ENCODE measurements around the gene PSIP1.
A peak's percentile ranks its signal among the peaks of the same experiment; 100 is the strongest.
"Not testable (repeated sequence)": the region's sequence is repeated elsewhere in the genome, so short reads cannot be mapped to it uniquely, and the experiment has no call there.

Gene PSIP1

DNA sequence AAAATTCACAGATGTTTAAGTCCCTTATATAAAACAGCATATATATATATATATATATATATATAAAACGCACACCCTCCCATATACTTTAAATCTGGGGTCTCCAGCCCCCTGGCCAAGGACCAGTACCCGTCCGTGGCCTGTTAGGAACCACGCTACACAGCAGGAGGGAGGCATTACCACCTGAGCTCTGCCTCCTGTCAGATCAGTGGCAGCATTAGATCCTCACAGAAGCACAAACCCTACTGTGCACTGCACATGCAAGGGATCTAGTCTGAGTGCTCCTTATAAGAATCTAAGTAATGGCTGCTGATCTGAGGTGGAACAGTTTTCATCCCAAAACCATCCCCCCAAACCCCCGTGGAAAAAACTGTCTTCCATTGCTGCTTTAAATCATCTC is 9.0 kb downstream of the PSIP1 start:
- no peak for DNase-seq (ENCODE audit: low spot score)

DNA sequence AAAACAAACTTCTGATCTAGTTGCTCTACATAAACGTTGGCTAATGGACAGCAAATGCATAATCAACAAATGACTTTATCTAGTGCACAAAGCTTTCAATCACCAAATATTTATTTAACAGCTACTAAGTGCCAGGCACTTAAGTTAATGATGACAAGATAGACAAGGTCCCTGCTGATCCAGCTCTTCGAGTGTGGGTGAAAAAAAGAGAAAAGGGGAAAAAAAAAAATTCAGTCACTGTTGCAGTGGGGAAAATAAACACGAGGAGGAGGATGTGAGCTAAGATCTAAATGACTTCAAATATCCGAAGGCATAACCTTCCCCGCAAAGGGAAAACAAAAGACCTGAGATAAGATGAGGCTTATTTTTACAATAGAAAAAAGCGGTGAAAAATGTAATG is 9.6 kb downstream of the PSIP1 start:
- no peak for DNase-seq (ENCODE audit: low spot score)

DNA sequence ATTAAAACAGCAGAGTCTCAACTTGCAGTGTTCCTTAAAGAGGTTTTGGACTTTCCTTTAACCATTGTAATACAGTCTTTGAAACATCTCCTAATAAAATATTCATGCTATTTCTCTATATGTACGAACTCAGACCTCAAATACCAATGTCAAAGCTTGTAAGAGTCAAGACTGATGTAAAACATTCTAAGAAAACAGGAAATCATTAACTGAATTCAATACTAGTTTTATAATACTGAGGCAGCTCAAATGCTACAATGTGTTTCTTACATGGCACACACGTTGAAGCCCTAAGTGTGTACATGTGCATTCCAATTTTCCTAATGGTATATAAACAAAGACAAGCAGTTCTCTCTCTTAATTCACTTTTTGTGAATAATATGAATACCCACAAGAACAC is 11.6 kb downstream of the PSIP1 start:
- DNase-seq (ENCODE audit: low spot score), result no peak

DNA sequence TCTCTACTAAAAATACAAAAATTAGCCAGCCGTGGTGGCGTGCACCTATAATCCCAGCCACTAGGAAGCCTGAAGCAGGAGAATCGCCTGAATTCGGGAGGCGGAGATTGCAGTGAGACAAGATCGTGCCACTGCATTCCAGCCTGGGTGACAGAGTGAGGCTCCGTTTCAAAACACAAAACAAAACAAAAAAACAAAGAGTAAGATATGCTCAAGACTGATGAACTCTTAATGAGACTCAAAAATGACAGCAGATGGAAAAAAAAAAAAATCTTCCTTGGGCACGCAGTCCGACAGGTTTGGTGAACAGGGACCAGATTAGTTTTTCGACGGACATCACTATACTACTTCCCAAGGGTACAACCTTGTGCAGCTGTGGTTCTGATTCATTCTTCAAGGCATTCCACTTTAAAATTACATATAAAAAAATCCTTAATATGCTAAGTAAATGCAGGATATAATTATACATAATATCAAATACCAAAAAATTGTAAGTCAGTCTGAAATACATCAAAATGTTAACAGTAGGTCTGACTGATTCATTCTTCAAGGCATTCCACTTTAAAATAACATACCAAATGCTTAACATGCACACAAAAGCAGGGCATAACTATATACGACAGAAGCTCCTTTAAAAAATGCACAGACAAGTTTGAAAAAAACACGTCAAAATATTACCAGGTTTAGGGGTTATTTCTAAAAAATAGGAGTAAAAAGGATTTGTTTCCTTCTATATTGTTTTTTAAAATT is 12.3 kb downstream of the PSIP1 start:
- no peak for DNase-seq (ENCODE audit: low spot score)

DNA sequence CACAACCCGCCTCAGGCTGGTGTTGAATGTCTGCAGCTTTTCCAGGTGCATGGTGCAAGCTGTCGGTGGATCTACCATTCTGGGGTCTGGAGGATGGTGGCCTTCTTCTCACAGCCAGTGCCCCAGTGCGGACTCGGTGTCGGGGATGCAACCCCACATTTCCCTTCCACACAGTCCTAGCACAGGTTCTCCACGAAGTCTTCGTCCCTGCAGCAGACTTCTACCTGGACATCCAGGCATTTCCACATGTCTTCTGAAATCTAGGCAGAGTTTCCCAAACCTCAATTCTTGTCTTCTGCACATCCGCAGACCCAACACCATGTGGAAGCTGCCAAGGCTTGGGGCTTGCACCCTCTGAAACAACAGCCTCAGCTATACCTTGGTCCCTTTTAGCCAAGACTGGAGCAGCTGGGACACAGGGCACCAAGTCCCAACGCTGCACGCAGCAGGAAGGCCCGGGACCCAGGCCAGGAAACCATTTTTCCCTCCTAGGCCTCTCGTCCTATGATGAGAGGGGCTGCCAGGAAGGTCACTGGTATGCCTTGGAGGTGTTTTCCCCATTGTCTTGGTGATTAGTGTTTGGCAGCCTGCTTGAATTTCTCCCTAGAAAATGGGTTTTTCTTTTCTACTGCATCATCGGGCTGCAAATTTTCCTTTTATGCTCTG is 18.2 kb downstream of the PSIP1 start:
- no peak for DNase-seq (ENCODE audit: low spot score)

DNA sequence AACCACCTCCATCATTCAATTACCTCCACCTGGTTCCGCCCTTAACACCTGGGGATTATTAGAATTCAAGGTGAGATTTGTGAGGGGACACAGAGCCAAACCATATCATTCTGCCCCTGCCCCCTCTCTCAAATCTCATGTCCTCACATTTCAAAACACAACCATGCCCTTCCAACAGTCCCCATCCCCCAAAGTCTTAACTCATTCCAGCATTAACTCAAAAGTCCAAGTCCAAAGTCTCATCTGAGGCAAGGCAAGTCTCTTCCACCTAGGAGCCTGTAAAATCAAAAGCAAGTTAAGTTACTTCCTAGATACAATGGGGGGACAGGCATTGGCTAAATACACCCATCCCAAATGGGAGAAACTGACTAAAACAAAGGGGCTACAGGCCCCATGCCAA is 18.8 kb downstream of the PSIP1 start:
- no peak for DNase-seq (ENCODE audit: low spot score)

DNA sequence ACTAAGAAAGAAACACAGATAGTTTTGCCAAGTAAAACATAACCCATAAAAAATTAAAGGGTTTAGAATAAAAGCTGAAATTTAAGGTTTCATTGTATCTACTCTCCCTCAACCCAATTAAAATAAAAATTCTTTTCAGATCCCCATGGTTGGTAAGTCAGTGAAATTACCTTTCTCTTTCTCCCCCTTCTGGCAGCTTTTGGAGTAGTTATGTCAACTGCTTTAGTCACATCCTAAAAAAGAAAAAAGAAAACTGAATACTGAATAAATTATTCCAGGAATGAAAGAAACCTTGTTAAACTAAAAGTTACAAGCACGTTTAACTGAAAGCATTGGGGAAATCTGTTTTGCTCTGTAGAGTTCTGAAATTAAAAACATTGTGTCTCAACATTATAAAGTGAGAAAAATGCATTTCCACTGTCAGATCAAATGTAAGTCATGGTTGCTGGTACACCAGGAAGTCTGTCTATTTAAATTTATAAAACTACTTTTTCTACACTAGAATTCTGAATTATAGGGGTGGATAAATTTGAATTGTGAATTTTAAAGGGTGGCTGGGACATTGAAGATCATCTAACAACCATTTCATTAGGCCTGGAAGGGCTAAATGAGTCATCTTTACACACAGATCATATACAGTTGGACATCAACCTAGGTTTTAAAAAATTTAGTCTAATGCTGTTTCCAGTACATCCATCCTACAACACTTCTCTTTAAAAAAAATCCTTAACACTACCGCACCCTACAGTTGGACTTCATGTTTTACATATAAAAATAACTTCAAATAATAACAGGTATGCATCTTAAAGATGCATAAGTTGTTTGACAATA is 24.7 kb downstream of the PSIP1 start:
- DNase-seq (ENCODE audit: low spot score), result peak; percentile 46

DNA sequence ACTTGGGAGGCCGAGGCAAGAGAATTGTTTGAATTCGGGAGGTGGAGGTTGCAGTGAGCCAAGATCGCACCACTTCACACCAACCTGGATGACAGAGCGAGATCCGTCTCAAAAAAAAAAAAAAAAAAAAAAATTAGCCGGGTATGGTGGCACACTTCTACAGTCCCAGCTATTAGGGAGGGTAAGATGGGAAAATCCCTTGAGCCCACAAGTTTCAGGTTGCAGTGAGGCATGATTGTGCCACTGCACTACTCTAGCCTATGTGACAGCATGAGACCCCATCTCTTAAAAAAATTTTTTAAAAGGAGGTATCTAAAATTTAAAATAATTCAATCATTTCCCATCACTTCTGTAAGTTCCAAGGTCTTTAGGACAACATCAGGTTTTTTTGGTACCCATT is 26.0 kb downstream of the PSIP1 start:
- no peak for DNase-seq (ENCODE audit: low spot score)

DNA sequence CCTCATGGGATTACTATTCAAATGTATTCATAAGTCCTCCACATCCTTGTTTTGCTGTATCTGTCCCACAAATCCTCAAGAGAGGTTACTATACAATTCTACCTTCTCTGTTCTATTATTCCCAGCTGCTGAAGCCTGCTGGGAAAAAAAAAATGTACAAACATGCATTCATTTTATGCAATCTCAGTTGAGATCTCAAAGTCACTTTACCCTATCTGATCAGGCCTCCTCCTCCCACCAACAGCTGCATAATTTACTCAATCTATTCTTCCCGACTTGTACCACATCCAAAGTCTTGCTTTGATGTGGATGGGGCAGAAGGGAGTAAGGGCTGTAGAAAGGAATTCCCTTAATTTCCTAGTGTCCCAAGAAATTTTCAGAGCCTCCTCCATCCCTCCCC is 28.6 kb downstream of the PSIP1 start:
- peak; percentile 9 for DNase-seq (ENCODE audit: low spot score)

DNA sequence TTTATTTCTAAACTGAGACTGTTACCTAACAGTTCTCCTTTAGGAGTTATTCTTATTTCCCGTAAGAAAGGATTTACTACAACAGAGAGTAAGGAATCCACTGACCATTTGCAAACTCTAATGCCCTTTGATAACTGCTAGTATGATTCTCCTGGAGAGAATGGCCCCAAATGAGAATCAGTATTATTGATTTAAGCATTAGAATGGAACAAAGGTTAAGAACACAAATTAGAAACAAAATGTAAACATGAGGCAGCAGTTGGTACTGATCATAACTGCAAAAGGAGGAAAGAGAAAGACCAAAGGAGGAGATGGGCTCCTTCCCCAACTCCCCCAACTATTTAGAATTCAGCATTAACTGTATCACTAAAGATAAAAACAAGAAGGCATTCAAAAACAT is 30.7 kb downstream of the PSIP1 start:
- no peak for DNase-seq (ENCODE audit: low spot score)

DNA sequence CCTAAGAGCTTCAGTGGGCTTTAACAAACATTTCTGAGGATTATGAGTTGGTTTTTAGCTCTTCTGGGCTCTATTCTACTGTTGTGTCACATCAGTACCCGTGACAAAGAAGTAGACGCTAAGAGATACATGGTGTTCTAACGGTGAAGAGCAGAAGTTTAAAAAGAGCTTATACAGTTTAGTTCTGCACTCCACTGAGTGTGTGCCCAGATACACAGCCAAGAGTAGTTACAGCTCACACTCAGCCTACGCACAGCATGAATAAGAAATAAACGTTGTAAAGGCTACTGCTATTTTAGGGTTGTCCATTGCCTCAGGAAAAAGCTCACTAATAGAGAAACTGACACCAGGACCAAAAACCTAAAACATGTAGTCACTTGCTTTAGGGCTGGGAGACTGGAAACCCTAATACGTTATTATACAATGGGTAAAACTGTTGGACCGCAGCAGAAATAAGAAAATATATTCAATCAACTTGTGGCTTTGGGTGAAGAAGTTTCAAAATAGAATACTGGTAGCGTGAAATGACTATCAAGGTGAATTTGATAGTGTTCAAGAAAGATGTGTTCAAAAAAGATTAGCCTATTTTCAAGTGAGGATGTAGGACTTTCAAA is 34.7 kb downstream of the PSIP1 start:
- no peak for DNase-seq (ENCODE audit: low spot score)

DNA sequence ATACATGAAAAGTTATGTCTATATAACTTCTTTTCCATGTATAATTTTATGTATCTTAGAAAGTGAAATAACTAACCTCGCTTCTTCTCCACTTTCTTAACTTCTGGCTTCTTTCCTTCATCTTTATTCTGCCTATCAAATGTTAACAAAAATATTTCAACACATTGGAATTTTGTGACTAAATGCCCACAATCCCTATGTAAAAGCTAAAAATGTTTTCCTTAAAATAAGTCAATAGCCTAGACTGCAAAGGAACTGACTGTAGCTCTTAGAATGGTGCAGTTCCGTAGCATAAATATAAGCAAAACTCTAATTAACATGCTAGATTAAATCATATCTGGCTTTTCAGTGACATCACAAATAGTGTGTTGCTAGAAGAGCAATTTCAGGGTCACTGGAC is 40.9 kb downstream of the PSIP1 start:
- DNase-seq (ENCODE audit: low spot score), result no peak

DNA sequence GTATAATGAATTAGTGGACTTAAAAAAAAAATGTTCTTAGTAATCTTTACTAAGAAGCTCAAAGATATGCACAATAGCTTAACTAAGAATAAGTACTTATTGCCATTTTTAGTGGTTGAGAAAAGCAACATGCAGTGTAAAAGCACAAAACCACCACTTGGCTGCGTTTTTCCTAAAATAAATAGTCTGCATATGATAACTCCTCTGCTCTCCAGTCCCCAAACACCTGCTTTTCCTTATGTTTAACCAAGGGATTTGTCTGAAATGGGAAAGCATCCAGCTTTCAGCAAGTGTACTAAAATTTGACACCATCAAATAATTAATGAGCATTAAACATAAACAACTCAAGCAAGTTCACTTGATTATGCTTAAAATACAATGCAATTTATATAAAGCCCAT is 41.4 kb downstream of the PSIP1 start:
- no peak for DNase-seq (ENCODE audit: low spot score)

DNA sequence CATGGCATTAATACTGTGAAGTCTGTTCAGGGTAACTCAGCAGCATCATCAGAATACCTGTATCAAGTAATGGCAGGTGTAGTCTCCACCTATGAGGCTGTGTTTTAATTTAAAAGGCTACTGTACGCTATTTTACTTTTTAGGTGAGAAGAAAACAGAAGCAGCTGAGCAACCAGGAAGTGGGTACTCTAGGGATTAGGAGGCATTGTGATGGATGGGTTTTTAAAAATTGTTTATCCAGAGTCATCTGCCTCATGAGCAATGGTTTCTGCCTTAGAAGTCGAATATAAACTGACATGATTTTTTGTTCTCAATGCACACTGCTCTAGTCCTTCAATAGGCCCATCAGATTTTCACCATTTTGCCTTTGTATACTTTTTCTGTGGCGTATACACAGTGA is 42.6 kb downstream of the PSIP1 start:
- DNase-seq (ENCODE audit: low spot score), result no peak

DNA sequence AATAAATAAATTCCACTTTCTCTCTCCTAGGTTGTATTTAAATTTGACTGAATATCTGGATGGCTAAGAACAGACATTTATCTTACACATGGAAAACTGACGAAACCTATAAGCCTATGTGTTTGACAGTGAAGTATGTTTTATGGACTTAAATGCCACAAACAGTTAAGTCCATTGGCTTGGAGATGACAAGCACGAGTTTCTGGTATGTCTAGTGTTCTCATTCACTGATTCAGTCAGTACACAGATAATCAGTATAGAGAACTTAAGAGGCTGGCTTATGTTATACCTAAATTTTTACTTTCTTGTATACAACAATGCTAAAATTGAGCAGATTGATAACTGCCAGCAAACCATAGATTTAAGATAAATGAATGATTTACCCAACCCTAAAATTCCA is 49.2 kb downstream of the PSIP1 start:
- no peak for DNase-seq (ENCODE audit: low spot score)

DNA sequence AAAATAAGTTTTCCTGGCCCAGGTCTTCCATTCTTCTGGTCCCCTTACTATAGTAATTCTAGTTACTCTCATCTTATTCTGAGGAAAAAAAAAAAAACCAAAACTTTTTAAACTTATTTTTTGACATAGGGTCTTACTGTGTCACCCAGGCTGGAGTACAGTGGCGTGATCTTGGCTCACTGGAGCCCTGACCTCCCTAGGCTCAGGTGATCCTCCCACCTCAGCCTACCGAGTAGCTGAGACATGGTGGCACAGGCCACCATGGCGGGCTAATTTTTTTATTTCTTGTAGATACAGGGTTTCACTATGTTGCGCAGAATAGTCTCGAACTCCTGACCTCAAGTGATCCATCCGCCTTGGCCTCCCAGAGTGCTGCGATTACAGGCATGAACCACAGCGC is 49.7 kb downstream of the PSIP1 start:
- DNase-seq (ENCODE audit: low spot score), result no peak

DNA sequence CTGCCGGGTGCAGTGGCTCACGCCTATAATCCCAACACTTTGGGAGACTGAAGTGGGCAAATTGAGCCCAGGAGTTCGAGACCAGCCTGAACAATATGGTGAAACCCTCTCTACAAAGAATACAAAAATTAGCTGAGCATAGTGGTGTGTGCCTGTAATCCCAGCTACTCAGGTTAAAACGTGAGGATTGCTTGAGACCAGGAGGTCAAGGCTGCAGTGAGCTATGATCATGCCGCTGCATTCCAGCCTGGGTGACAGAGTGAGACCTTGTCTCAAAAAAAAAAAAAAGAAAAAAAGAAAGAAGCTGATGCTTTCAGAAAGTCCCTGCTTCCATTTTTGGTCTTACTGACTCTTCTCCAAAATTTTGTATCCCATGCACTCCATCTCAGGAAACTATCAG is 56.8 kb downstream of the PSIP1 start:
- DNase-seq (ENCODE audit: low spot score), result no peak

DNA sequence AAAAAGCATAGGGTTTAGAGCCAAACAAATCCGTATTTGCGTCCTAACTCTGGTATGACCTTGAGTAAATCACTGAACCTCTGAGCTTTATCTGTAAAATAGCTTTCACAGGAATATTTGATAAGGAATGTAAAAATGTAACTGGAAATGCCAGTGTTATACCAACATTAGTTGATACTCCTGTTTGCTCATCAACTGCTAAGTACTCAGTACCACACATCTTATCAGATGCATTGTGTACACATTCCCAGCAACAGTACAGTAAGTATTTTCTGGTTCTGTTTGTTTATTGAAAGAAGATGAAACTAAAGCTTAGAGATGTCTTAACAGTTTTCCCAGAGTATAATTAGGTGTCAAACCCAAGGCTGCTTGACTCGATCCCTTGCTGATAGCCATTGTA is 66.6 kb downstream of the PSIP1 start:
- no peak for DNase-seq (ENCODE audit: low spot score)

DNA sequence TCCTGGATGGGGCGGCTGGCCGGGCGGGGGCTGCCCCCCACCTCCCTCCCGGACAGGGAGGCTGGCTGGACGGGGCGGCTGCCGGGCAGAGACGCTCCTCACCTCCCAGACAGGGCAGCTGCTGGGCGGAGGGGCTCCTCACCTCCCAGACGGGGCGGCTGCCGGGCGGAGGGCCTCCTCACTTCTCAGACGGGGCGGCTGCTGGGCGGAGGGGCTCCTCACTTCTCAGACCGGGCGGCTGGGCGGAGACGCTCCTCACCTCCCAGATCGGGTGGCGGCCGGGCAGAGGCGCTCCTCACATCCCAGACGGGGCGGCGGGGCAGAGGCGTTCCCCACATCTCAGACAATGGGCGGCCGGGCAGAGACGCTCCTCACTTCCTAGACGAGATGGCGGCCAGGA is 68.5 kb downstream of the PSIP1 start:
- not testable (repeated sequence) for DNase-seq (ENCODE audit: low spot score)

DNA sequence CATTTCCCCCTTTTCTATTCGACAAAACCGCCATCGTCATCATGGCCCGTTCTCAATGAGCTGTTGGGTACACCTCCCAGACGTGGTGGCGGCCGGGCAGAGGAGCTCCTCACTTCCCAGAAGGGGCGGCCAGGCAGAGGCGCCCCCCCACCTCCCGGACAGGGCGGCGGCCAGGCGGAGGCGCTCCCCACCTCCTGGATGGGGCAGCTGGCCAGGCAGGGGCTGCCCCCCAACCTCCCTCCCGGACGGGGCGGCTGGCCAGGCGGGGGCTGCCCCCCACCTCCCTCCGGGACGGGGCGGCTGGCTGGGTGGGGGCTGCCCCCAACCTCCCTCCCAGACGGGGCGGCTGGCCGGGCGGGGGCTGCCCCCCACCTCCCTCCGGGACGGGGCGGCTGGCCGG is 68.9 kb downstream of the PSIP1 start:
- DNase-seq (ENCODE audit: low spot score), result not testable (repeated sequence)

DNA sequence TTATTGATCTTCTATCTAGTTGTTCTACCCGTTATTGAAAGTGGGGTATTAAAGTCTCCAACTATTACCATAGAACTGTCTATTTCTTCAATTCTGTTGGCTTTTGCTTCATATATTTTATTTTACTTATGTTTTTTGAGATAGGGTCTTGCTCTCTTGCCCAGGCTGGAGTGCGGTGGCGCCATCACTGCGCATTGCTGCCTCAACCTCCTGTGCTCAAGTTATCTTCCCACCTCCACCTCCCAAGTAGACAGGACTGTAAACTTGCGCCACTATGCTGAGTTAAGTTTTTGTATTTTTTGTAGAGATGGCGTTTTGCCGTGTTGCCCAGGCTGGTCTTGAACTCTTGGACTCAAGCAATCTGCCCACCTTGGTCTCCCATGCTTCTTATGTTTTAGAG is 71.9 kb downstream of the PSIP1 start:
- DNase-seq (ENCODE audit: low spot score), result no peak

DNA sequence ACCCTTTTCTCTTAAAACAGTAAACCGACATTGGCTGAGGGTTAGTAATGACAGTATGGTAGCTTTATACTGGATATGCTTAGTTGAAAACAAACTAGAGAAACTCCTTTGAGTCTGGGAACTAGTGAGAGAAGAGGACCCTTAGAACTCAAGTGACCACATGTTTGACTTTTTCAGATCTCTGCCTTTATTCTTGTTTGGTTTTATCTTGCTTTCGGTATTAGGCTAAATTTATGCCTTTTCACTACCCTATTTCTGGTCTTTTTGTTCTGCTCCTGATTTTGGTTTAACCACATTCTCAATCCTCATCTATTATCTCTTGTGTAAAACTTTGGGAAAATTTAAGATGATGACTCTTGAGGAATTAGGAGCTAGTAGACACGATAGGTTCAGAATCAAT is 77.1 kb downstream of the PSIP1 start:
- DNase-seq (ENCODE audit: low spot score), result no peak

DNA sequence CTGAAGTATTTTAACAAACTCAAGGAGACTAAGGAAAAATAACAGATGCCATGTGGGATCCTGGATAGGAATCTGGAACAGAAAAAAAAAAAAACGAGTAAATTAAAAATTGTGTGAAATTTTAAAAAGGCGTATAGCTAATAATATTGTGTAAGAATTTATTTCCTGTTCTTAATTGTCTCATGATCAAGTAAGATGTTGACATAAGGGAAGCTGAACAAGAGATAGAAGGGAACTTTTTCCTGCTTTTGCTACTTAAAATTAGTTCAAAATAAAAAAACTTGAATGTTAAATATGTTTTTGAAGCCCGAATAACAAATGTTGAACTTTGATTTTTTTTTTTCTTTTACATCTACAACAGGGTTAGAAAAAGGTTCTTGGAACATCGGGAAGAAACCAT is 77.6 kb downstream of the PSIP1 start:
- DNase-seq (ENCODE audit: low spot score), result no peak

Measured in GM03348 (cell line).